HG03097 (cell line): ENCODE results near the gene CDKAL1.

Experiments used
- ATAC-seq: cut with Tn5 transposase; IDR thresholded peaks from one replicate; pipeline ENCODE4 v1.9.1; 2021; ENCODE audit not compliant: unreplicated experiment, low FRiP score

CDKAL1 gene

GRCh38 chr6:21141616-21142303, 607.5 kb downstream of the CDKAL1 start:
- no peak for ATAC-seq

- no peak for ATAC-seq
Measured at GRCh38 chr6:21142741-21143140, 608.5 kb downstream of the CDKAL1 start.

- no peak for ATAC-seq
Measured at GRCh38 chr6:21143645-21144044, 609.4 kb downstream of the CDKAL1 start.

GRCh38 chr6:21144928-21145327, 610.7 kb downstream of the CDKAL1 start:
- no peak for ATAC-seq

GRCh38 chr6:21147995-21148394, 613.7 kb downstream of the CDKAL1 start:
- no peak for ATAC-seq

DNA sequence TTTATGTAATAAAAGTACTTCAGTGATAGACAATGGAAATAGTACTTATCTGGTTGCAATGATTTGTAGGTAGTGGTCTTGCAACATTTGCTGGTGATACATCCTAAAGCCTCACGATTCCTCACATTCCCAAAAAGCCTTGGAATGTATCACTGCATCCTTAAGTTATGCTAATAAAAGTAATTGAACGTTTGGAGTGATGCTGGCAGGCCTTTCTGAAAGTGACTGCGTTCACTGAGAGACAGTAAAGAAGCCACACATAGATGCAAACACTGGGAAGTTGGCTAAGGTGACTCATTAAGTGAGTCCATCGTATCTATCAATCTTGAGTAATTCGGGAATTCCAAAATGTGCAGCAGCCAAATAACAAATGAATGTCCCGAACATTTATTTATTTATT, 615.2 kb downstream of the CDKAL1 start:
- no peak for ATAC-seq

DNA sequence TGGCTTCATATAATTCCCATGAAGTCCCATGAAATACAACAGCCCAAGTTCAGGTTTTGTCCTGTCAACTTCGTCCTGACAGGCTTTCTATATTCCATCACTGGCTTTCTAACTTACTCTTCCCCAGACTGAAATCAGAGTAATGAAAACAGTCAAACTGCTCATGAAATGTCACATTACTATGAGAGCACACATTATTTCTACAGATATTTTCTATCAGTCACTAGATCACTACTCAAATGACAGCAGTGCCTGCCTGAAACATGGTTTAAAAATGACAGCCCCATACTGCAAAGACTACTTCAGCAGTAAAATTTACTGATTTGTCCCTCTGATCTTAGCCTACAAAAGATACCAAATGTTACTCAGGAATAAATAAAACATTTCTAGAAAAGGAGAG, 616.4 kb downstream of the CDKAL1 start:
- ATAC-seq: no peak

DNA sequence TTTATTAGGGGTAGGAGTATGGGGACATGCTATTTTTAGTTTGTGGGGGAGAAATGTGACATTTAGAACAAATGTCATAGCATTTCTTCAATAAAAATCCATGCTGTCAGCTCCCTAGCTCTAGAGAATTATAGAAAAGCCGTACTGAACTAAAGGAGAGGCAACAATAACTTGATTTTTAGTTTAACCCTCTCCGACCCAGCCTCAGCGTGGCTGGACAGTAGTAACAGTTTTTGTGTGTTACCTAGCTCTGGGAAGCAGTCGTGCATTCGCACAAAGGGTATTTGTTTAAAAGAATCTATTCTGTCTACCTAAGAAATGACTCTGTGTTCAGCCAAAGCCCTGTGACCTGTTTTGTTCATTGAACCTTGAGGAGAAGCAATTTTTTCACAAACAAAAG, 616.9 kb downstream of the CDKAL1 start:
- ATAC-seq: no peak

- no peak for ATAC-seq
Measured at GRCh38 chr6:21151530-21151929, 617.3 kb downstream of the CDKAL1 start.

- ATAC-seq: no peak
Measured at GRCh38 chr6:21157186-21157929, 623.1 kb downstream of the CDKAL1 start.

DNA sequence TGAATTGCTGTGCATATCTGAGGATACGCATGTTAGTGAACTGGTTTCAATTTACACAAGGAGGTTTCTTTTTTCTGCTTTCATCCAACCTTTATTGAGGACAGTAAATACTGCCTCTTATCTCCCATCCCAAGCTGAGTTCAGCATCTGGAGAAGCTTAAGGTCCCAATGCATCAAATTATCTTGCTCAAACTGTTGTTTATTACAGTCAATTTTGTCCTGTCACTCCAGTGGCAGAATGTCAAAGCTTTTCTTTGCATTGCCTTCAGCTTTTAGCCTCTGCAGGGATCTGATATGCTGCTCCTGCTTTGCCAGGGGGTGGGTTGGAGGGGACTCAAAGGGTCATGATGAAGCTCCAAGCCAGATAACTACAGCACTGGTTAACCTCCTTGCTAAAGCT, 623.9 kb downstream of the CDKAL1 start:
- ATAC-seq: no peak

DNA sequence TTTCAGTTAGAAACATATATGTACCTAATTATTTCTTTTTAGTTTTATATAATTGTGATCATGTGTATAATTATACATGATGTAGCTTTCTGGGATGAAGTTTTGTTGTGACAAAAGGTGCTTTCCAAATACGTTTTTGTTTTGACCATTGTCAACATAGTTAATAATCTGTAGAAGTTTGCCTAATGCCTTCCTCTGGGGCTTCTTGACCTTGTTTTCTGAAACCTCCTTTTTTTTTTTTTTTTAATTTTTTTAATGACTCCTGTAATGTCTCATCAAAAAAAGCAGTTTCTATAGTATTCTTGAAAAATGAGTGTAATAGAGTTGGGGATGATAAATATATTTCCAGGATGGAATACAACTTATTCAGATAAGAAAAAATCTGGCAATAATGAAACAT, 624.6 kb downstream of the CDKAL1 start:
- peak; percentile 24 for ATAC-seq

DNA sequence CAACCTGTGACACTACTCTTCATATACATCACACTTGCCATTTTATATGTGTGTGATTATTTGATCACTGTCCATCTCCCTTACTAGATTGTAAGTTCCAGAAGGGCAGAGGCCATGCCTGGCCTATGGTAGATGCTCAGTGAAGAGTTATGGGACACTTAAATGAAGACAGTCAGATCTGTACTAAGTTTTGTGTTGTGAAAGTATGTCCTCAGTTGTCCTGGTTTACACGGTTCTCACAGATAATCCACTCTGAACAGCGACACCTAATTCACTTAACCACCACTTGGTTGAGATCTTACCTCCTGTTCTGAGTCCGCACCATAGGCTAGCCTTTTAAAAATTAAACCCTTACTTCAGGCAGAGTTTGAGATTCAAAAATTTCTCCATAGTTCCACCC, 625.2 kb downstream of the CDKAL1 start:
- ATAC-seq: no peak

DNA sequence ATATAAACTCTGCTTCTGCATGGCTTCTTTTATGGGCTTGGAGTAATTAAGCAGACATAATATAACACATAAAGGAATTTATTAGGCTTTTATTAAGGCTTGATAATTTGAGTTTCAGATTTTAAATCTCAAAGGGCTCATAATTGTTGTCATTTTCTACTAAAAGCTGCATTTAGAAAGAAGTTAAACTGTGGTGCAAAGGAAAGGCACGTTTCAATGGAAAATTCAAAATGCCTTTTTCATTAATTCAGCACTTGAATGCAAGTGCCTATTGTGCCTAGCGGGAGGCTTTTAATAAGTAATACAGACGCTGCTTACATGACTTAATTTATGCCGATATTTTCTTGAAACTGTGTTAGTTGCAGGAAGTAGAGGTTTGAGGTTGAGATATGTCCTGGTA, 627.5 kb downstream of the CDKAL1 start:
- no peak for ATAC-seq

DNA sequence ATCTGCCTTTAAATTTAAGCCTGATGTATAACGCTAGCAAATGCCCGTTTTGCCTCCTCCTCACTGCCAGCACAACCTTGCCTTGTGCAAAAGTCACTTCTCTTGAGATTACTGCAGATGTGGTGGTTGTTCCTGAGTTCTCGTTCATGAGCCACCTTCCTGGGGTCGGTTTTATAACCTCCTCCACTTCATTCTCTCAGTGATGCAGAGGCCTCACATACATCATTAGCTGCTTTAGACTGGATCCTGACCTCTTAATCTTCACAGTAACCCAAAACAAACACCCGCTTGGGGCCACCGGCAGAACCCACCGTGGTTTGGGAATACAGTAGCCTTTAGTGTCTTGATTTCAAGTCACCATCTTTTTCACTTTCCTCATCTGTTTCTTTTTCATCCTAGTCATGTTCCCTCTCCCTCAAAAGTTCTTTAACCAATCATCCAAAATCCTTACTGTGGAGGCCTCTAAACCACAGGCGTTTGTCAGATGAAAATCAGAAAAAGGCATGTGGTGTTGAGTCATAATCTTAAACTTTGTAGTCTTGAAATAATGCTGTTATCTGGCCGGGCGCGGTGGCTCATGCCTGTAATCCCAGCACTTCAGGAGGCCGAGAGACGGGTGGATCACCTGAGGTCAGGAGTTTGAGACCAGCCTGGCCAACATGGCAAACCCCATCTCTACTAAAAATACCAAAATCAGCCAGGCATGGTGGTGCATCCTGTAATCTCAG, 629.0 kb downstream of the CDKAL1 start:
- ATAC-seq: no peak

GRCh38 chr6:21163838-21164180, 629.6 kb downstream of the CDKAL1 start:
- no peak for ATAC-seq

- ATAC-seq: peak; percentile 73
Measured at GRCh38 chr6:21164768-21165326, 630.6 kb downstream of the CDKAL1 start.

DNA sequence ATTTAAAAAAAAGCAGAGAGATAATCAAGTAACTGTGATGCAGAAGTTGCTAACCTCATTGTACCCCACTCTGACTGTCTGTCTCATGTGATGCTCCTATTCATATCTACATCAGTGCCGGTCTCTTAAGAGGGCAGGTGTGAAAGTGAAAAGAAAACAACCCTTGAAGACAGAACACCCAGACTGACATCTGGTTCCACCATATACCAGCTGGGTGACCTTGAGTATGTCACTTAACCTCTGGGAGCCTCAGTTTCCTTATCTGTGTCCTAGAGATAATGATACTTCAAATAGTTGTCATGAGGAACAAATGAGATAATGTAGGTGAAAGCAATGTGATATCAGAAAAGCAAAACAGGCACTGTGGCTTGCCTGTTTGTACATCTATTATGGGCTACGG, 632.5 kb downstream of the CDKAL1 start:
- ATAC-seq: peak; percentile 48

GRCh38 chr6:21167790-21168189, 633.5 kb downstream of the CDKAL1 start:
- ATAC-seq: no peak

DNA sequence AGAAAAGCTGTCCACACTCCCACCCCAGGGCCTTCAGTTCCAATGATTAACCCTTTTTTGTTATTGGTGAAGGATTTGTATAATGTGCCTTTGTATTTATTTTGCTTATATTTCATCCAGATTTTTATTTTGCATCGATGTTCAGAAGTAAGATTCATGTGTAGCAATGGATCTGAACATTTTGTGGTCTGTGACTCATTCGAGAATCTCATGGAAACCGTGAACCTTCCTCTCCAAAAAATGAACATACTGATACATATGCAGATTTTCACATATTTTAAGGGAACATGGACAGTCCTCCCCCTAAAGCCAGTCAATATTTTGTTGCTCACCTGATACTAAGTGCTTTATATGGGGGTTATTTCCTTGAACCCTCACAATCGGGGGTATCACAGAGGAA, 637.5 kb downstream of the CDKAL1 start:
- no peak for ATAC-seq

GRCh38 chr6:21173031-21173430, 638.8 kb downstream of the CDKAL1 start:
- no peak for ATAC-seq
